ENCODE results near the gene PTPN13.

- no peak for TF ChIP-seq CTCF (IDR thresholded peaks at IDR 0.05)
- TF ChIP-seq POLR2AphosphoS5 (IDR thresholded peaks at IDR 0.05), result no peak
- no peak for TF ChIP-seq POLR2A (IDR thresholded peaks at IDR 0.05; ENCODE audit: low read depth)
- no peak for TF ChIP-seq EP300 (IDR thresholded peaks at IDR 0.05)
These were observed 168.5 kb downstream of the PTPN13 start for GRCh38 chr4:86762649-86763048.

Measured in esophagus muscularis mucosa (tissue), 4 donors.